ENCODE measurements around the gene RIPOR1.
A peak's percentile ranks its signal among the peaks of the same experiment; 100 is the strongest.

Gene RIPOR1

GRCh38 chr16:67562526-67562917 is 33.9 kb downstream of the RIPOR1 start, which contains the start of gene CTCF:
Gene CTCF, plus strand, starts transcription at chr16:67562526. Its CDS starts 48,307 bp downstream, at chr16:67610833.
- TF ChIP-seq, protein P1, sequence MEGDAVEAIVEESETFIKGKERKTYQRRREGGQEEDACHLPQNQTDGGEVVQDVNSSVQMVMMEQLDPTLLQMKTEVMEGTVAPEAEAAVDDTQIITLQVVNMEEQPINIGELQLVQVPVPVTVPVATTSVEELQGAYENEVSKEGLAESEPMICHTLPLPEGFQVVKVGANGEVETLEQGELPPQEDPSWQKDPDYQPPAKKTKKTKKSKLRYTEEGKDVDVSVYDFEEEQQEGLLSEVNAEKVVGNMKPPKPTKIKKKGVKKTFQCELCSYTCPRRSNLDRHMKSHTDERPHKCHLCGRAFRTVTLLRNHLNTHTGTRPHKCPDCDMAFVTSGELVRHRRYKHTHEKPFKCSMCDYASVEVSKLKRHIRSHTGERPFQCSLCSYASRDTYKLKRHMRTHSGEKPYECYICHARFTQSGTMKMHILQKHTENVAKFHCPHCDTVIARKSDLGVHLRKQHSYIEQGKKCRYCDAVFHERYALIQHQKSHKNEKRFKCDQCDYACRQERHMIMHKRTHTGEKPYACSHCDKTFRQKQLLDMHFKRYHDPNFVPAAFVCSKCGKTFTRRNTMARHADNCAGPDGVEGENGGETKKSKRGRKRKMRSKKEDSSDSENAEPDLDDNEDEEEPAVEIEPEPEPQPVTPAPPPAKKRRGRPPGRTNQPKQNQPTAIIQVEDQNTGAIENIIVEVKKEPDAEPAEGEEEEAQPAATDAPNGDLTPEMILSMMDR (conservative IDR thresholded peaks at IDR 0.05; ENCODE audit: low read depth, low read length) = peak; percentile 42
- peak within 1 kb of the TSS; percentile 64 for H3K4me3 ChIP-seq (ENCODE audit: low read length)
- peak; percentile 43 for DNase-seq (ENCODE audit: low read depth)

GRCh38 chr16:67562918-67563707 is 34.5 kb downstream of the RIPOR1 start:
- DNase-seq (ENCODE audit: low read depth) = peak; percentile 30
- TF ChIP-seq, protein P1 (conservative IDR thresholded peaks at IDR 0.05; ENCODE audit: low read depth, low read length) = peak; percentile 29
- H3K4me3 ChIP-seq (ENCODE audit: low read length) = peak overlapping the region; percentile 64

GRCh38 chr16:67563708-67564468 is 35.3 kb downstream of the RIPOR1 start:
- TF ChIP-seq, protein P1 (conservative IDR thresholded peaks at IDR 0.05; ENCODE audit: low read depth, low read length) = no peak
- peak overlapping the region; percentile 64 for H3K4me3 ChIP-seq (ENCODE audit: low read length)
- DNase-seq (ENCODE audit: low read depth) = peak; percentile 23

GRCh38 chr16:67565470-67566100 is 37.0 kb downstream of the RIPOR1 start:
- no peak for DNase-seq (ENCODE audit: low read depth)
- TF ChIP-seq, protein P1 (conservative IDR thresholded peaks at IDR 0.05; ENCODE audit: low read depth, low read length) = no peak
- no peak overlapping the region for H3K4me3 ChIP-seq (ENCODE audit: low read length)

DNA sequence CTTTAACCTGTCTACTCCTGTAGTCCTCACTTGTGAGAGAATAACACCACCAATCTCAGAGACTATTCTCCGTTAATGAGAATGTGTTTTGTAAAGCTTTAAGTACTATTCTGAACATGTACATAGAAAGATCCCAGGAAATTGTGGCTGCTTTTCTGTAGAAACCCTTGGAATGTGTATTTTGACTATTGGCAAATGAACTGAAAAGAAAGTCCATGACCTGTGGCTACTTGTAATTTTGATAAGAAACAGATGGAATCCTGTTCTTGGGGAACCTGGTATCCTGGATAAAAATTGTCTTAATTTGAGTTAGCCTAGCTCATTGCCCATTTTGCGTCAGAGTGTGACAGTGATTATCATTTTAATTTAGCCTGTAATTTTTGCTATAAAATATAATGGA is 42.8 kb downstream of the RIPOR1 start:
- TF ChIP-seq, protein P1 (conservative IDR thresholded peaks at IDR 0.05; ENCODE audit: low read depth, low read length) = no peak
- DNase-seq (ENCODE audit: low read depth) = no peak
- H3K4me3 ChIP-seq (ENCODE audit: low read length) = no peak overlapping the region

GRCh38 chr16:67571981-67572431 is 43.4 kb downstream of the RIPOR1 start:
- DNase-seq (ENCODE audit: low read depth) = peak; percentile 34

More at GRCh38 chr16:67571981-67572431, 43.4 kb downstream of the RIPOR1 start:
- TF ChIP-seq, protein P1 (conservative IDR thresholded peaks at IDR 0.05; ENCODE audit: low read depth, low read length) = no peak
- H3K4me3 ChIP-seq (ENCODE audit: low read length) = no peak overlapping the region
